HG03108 (cell line): ENCODE results near the gene WFDC1.

Source experiments
- ATAC-seq: cut with Tn5 transposase; IDR thresholded peaks from one replicate; pipeline ENCODE4 v1.9.1; 2021; ENCODE audit warnings: moderate library complexity; ENCODE audit not compliant: unreplicated experiment

WFDC1 gene

GRCh38 chr16:84299734-84300440 lies 5.2 kb downstream of the WFDC1 start:
- ATAC-seq, result no peak

- no peak for ATAC-seq
Observed at GRCh38 chr16:84302111-84302954, 7.7 kb downstream of the WFDC1 start.

GRCh38 chr16:84303023-84303422 lies 8.3 kb downstream of the WFDC1 start:
- ATAC-seq, result no peak

- no peak for ATAC-seq
Observed at GRCh38 chr16:84303516-84303915, 8.8 kb downstream of the WFDC1 start.

- ATAC-seq, result no peak
Observed at GRCh38 chr16:84306564-84306963, 11.9 kb downstream of the WFDC1 start.

- ATAC-seq, result no peak
Observed at GRCh38 chr16:84307209-84307954, 12.7 kb downstream of the WFDC1 start.

GRCh38 chr16:84308120-84308519 lies 13.4 kb downstream of the WFDC1 start:
- no peak for ATAC-seq

GRCh38 chr16:84310642-84311041 lies 16.0 kb downstream of the WFDC1 start:
- ATAC-seq, result no peak

- no peak for ATAC-seq
Observed at GRCh38 chr16:84312783-84313382, 18.2 kb downstream of the WFDC1 start.

GRCh38 chr16:84313921-84314320 lies 19.2 kb downstream of the WFDC1 start:
- ATAC-seq, result no peak

- ATAC-seq, result no peak
Observed at GRCh38 chr16:84314373-84314772, 19.7 kb downstream of the WFDC1 start.

GRCh38 chr16:84314814-84315213 lies 20.1 kb downstream of the WFDC1 start:
- no peak for ATAC-seq

GRCh38 chr16:84315422-84315821 lies 20.7 kb downstream of the WFDC1 start:
- ATAC-seq, result no peak

- ATAC-seq, result no peak
Observed at GRCh38 chr16:84318091-84318975, 23.7 kb downstream of the WFDC1 start.

GRCh38 chr16:84319146-84319760 lies 24.6 kb downstream of the WFDC1 start:
- ATAC-seq, result no peak

GRCh38 chr16:84320511-84320910 lies 25.8 kb downstream of the WFDC1 start:
- no peak for ATAC-seq

- no peak for ATAC-seq
Observed at GRCh38 chr16:84321932-84322331, 27.3 kb downstream of the WFDC1 start.

GRCh38 chr16:84322749-84323148 lies 28.1 kb downstream of the WFDC1 start:
- ATAC-seq, result no peak

- no peak for ATAC-seq
Observed at GRCh38 chr16:84323606-84324005, 28.9 kb downstream of the WFDC1 start.
